HEK293 (cell line): Measurements from ENCODE around the gene C3orf62.

ENCODE experiments used
- CTCF ChIA-PET: fragments of 350-600 bp; formaldehyde crosslinking; extraction: SDS; loops from one replicate; lab custom pipeline; 2021; ENCODE audit warnings: antibody characterized with exemption; lab: Yijun Ruan, JAX
- POLR2A ChIA-PET: fragments of 300-600 bp; formaldehyde crosslinking; extraction: SDS; loops from one replicate; lab custom pipeline; 2020; ENCODE audit warnings: antibody characterized with exemption, inconsistent platforms; lab: Yijun Ruan, JAX
- H3K27ac ChIP-seq: fragments of 200-500 bp; sonication (Bioruptor generic); 2 replicates; pipeline ENCODE4 v1.5.1; 2014; ENCODE audit warnings: low read depth, low read length, control low read depth, inconsistent platforms; ENCODE audit errors: extremely low read depth
- H3K36me3 ChIP-seq, 2 experiments: fragments of 200-500 bp in 1 of 2; sonication (Bioruptor generic) in 1 of 2; 1 replicate in 1 of 2; 2 replicates in 1 of 2; pipeline ENCODE4 v1.5.1; 2014 to 2017; ENCODE audit warnings: inconsistent platforms in 2 of 2, low read length in 2 of 2; ENCODE audit not compliant: control insufficient read depth in 2 of 2, insufficient read depth in 1 of 2
- H3K4me1 ChIP-seq: fragments of 200-500 bp; sonication (Bioruptor generic); 2 replicates; pipeline ENCODE4 v1.5.1; 2014; ENCODE audit warnings: mild to moderate bottlenecking, low read length, inconsistent platforms; ENCODE audit not compliant: control insufficient read depth, insufficient read depth
- H3K4me3 ChIP-seq: 2 replicates; pipeline ENCODE4 v1.5.1; 2011; ENCODE audit warnings: low read depth, mild to moderate bottlenecking, control low read depth, low read length, moderate library complexity
- H3K9me3 ChIP-seq: fragments of 200-500 bp; sonication (Bioruptor generic); 2 replicates; pipeline ENCODE4 v1.5.1; 2014; ENCODE audit warnings: low read depth, low read length, inconsistent platforms; ENCODE audit not compliant: control insufficient read depth, insufficient read depth
- BCL11A ChIP-seq: fragments of 450-650 bp; formaldehyde crosslinking; IDR thresholded peaks from 2 replicates; pipeline ENCODE4 v1.5.1; 2016; ENCODE audit warnings: low read depth, missing biosample characterization, missing genetic modification characterization
- GLIS2 ChIP-seq: fragments of 450-650 bp; formaldehyde crosslinking; IDR thresholded peaks from 2 replicates; pipeline ENCODE4 v1.5.1; 2016; ENCODE audit warnings: missing biosample characterization, missing genetic modification characterization
- KLF16 ChIP-seq: fragments of 450-650 bp; formaldehyde crosslinking; IDR thresholded peaks from 2 replicates; pipeline ENCODE4 v1.5.1; 2017; ENCODE audit warnings: missing biosample characterization, missing genetic modification characterization
- OSR2 ChIP-seq: fragments of 450-650 bp; formaldehyde crosslinking; IDR thresholded peaks from 2 replicates; pipeline ENCODE4 v1.5.1; 2016; ENCODE audit warnings: missing biosample characterization, missing genetic modification characterization
- OVOL3 ChIP-seq: fragments of 450-650 bp; formaldehyde crosslinking; IDR thresholded peaks from 2 replicates; pipeline ENCODE4 v1.5.1; 2016; ENCODE audit warnings: missing biosample characterization, missing genetic modification characterization
- SALL2 ChIP-seq: fragments of 450-650 bp; formaldehyde crosslinking; IDR thresholded peaks from 2 replicates; pipeline ENCODE4 v1.5.0; 2017; ENCODE audit warnings: missing biosample characterization, mild to moderate bottlenecking, missing genetic modification characterization, borderline replicate concordance
- ZBTB21 ChIP-seq: fragments of 450-650 bp; formaldehyde crosslinking; IDR thresholded peaks from 2 replicates; pipeline ENCODE4 v1.5.1; 2017; ENCODE audit warnings: missing biosample characterization, missing genetic modification characterization
- ZBTB49 ChIP-seq: fragments of 450-650 bp; formaldehyde crosslinking; IDR thresholded peaks from 2 replicates; pipeline ENCODE4 v1.5.1; 2016; ENCODE audit warnings: missing biosample characterization, missing genetic modification characterization, low read depth
- ZFP3 ChIP-seq: fragments of 450-650 bp; formaldehyde crosslinking; IDR thresholded peaks from 2 replicates; pipeline ENCODE4 v1.5.1; 2016; ENCODE audit warnings: low read depth, missing biosample characterization, missing genetic modification characterization
- ZIC2 ChIP-seq: fragments of 450-650 bp; formaldehyde crosslinking; IDR thresholded peaks from 2 replicates; pipeline ENCODE4 v1.5.1; 2016; ENCODE audit warnings: missing biosample characterization, missing genetic modification characterization
- ZNF112 ChIP-seq: fragments of 450-650 bp; formaldehyde crosslinking; IDR thresholded peaks from 2 replicates; pipeline ENCODE4 v1.5.0; 2017; ENCODE audit warnings: missing biosample characterization, missing genetic modification characterization
- ZNF202 ChIP-seq: fragments of 450-650 bp; formaldehyde crosslinking; IDR thresholded peaks from 2 replicates; pipeline ENCODE4 v1.5.1; 2016; ENCODE audit warnings: missing biosample characterization, missing genetic modification characterization, borderline replicate concordance
- ZNF311 ChIP-seq: fragments of 450-650 bp; formaldehyde crosslinking; IDR thresholded peaks from 2 replicates; pipeline ENCODE4 v1.5.1; 2017; ENCODE audit warnings: missing biosample characterization, missing genetic modification characterization, borderline replicate concordance
- ZNF366 ChIP-seq: fragments of 450-650 bp; formaldehyde crosslinking; conservative IDR thresholded peaks from 2 replicates; pipeline ENCODE4 v1.5.1; 2016; ENCODE audit warnings: missing biosample characterization, missing genetic modification characterization
- ZNF449 ChIP-seq: fragments of 450-650 bp; formaldehyde crosslinking; IDR thresholded peaks from 2 replicates; pipeline ENCODE4 v1.5.1; 2017; ENCODE audit warnings: missing biosample characterization, mild to moderate bottlenecking, missing genetic modification characterization, moderate library complexity
- TF ChIP-seq, protein P1 (sequence below): fragments of 450-650 bp; formaldehyde crosslinking; IDR thresholded peaks from 2 replicates; pipeline ENCODE4 v1.5.1; 2016; ENCODE audit warnings: missing biosample characterization, missing genetic modification characterization
- TF ChIP-seq, protein P2 (sequence below): fragments of 450-650 bp; formaldehyde crosslinking; IDR thresholded peaks from 2 replicates; pipeline ENCODE4 v1.5.1; 2016; ENCODE audit warnings: missing biosample characterization, missing genetic modification characterization

The C3orf62 gene

GRCh38 chr3:49271047-49271446 is 6.0 kb downstream of the C3orf62 start:
- Histone ChIP-seq H3K9me3 (no peaks in the 10 kb centered on the region), H3K4me1 (no peaks in the 10 kb centered on the region), H3K27ac (no peak overlapping the region), H3K36me3 (peaks cover 0 to 26% of the 10 kb centered on the region in 2 experiments; a peak in 2 of 3 replicates), H3K4me3 (no peak overlapping the region)
- no peak for TF ChIP-seq ZNF366 (tag by site-specific recombination)
- no peak for TF ChIP-seq ZNF112 (tag by site-specific recombination)
- POLR2A ChIA-PET = no interaction called here
- CTCF ChIA-PET = interaction anchor here (0.6 kb wide), 1 partner anchor 249 kb away, joined by 3 read pairs; the partner anchor contains the start of gene NDUFAF3

- no peaks in the 10 kb centered on the region for H3K9me3 ChIP-seq
- no peaks in the 10 kb centered on the region for H3K4me1 ChIP-seq
- H3K36me3 ChIP-seq = peaks cover 0 to 25% of the 10 kb centered on the region in 2 experiments; a peak in 2 of 3 replicates
- H3K27ac ChIP-seq = no peak overlapping the region
- TF ChIP-seq GLIS2 (tag by site-specific recombination) (no peak), KLF16 (tag by site-specific recombination) (no peak), SALL2 (tag by site-specific recombination) (no peak), ZBTB21 (tag by site-specific recombination) (no peak), ZNF202 (tag by site-specific recombination) (no peak)
- TF ChIP-seq, protein P1, sequence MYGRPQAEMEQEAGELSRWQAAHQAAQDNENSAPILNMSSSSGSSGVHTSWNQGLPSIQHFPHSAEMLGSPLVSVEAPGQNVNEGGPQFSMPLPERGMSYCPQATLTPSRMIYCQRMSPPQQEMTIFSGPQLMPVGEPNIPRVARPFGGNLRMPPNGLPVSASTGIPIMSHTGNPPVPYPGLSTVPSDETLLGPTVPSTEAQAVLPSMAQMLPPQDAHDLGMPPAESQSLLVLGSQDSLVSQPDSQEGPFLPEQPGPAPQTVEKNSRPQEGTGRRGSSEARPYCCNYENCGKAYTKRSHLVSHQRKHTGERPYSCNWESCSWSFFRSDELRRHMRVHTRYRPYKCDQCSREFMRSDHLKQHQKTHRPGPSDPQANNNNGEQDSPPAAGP = no peak
- H3K4me3 ChIP-seq = no peak overlapping the region
- POLR2A ChIA-PET = no interaction called here
- CTCF ChIA-PET = interaction anchor here (1.6 kb wide), 1 partner anchor 100 kb away, joined by 3 read pairs; no protein-coding TSS in a partner anchor
Observed at GRCh38 chr3:49270156-49270500, 6.9 kb downstream of the C3orf62 start.

GRCh38 chr3:49269443-49270155 is 7.4 kb downstream of the C3orf62 start:
- POLR2A ChIA-PET = no interaction called here
- no peak for TF ChIP-seq ZFP3 (tag by site-specific recombination)
- peak; percentile 33 for TF ChIP-seq ZIC2 (tag by site-specific recombination)
- CTCF ChIA-PET = interaction anchor here (1.6 kb wide), 1 partner anchor 99 kb away, joined by 3 read pairs; no protein-coding TSS in a partner anchor

DNA sequence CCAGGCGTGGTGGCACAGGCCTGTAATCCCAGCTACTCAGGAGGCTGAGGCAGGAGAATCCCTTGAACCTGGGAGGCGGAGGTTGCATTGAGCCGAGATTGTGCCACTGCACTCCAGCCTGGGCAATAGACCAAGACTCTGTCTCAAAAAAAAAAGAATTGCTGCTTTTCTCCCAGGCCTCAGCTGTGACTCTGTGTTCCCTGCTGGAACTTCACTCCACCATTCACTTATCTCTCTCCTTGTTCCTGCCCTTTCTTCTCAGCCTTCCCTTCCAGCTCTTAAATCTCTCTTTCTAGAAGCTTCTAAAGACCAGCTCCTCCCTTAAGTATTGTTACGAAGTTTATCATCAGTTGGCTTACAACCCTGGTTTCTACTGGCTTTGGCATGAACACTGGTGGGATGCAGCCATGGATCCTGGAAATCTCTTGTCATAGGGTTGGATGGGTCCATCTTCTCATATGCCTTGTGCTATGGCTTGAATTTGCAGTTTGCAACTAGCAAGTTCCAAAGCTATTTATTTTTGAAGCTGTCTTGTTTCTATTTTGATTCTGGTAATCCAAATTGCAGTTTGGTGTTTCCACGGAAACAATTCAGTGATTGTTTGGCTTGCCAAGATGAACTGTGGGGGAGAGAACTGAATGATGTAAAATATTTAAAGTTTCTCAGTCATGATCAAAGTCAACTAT is 10.5 kb downstream of the C3orf62 start:
- POLR2A ChIA-PET = no interaction called here
- Histone ChIP-seq H3K4me3 (no peak overlapping the region), H3K4me1 (no peaks in the 10 kb centered on the region), H3K9me3 (no peaks in the 10 kb centered on the region), H3K27ac (no peak overlapping the region), H3K36me3 (peaks cover 0 to 18% of the 10 kb centered on the region in 2 experiments; a peak in 2 of 3 replicates)
- CTCF ChIA-PET = no interaction called here
- TF ChIP-seq BCL11A = no peak
- TF ChIP-seq, protein P2, sequence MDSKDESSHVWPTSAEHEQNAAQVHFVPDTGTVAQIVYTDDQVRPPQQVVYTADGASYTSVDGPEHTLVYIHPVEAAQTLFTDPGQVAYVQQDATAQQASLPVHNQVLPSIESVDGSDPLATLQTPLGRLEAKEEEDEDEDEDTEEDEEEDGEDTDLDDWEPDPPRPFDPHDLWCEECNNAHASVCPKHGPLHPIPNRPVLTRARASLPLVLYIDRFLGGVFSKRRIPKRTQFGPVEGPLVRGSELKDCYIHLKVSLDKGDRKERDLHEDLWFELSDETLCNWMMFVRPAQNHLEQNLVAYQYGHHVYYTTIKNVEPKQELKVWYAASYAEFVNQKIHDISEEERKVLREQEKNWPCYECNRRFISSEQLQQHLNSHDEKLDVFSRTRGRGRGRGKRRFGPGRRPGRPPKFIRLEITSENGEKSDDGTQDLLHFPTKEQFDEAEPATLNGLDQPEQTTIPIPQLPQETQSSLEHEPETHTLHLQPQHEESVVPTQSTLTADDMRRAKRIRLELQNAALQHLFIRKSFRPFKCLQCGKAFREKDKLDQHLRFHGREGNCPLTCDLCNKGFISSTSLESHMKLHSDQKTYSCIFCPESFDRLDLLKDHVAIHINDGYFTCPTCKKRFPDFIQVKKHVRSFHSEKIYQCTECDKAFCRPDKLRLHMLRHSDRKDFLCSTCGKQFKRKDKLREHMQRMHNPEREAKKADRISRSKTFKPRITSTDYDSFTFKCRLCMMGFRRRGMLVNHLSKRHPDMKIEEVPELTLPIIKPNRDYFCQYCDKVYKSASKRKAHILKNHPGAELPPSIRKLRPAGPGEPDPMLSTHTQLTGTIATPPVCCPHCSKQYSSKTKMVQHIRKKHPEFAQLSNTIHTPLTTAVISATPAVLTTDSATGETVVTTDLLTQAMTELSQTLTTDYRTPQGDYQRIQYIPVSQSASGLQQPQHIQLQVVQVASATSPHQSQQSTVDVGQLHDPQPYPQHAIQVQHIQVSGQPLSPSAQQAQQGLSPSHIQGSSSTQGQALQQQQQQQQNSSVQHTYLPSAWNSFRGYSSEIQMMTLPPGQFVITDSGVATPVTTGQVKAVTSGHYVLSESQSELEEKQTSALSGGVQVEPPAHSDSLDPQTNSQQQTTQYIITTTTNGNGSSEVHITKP (tag by site-specific recombination) = no peak
- TF ChIP-seq OSR2 (tag by site-specific recombination) = no peak
- TF ChIP-seq ZNF449 (tag by site-specific recombination) = no peak
- TF ChIP-seq ZNF311 = no peak
- no peak for TF ChIP-seq KLF16 (tag by site-specific recombination)
- no peak for TF ChIP-seq ZBTB49 (tag by site-specific recombination)
- TF ChIP-seq OVOL3 (tag by site-specific recombination) = no peak

More at GRCh38 chr3:49269443-49270155, 7.4 kb downstream of the C3orf62 start:
- H3K4me1 ChIP-seq = no peaks in the 10 kb centered on the region
- no peaks in the 10 kb centered on the region for H3K9me3 ChIP-seq
- peaks cover 0 to 25% of the 10 kb centered on the region in 2 experiments; a peak in 2 of 3 replicates for H3K36me3 ChIP-seq
- H3K27ac ChIP-seq = no peak overlapping the region
- no peak overlapping the region for H3K4me3 ChIP-seq
